ENCODE results near the gene BIRC2.

DNA sequence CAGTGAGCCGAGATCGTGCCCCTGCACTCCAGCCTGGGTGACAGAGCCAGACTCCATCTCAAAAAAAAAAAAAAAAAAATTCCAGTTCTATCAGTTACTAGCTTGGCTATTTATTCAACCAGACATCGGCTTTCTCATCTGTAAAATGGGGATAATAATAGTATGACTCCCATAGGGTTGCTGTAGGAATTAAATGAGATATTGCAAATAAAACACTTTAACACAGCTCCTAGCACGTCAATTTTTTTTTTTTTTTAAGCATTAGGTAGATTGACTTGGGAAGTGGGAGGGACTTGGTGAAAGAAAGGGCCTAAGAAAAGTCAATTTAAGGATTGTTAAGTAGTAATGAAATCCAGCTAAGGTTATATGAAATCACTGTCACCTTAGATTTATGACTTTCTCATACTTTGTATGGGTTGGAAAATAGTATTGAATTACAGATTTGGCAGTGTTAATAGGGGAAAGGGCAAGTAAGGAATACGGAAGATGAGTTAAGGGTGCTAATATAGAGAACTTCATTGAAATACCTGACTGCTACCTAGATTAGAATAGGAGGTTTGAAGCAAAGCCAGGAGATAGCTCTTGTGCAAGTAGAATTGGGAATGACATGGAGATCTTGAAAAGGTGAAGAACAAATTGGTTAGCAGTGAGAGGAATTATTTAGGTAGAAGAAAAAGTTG, 28.8 kb downstream of the BIRC2 start:
- TF ChIP-seq POLR2AphosphoS5 (IDR thresholded peaks at IDR 0.05; ENCODE audit: low read length): no peak
- TF ChIP-seq CBX3 (IDR thresholded peaks at IDR 0.05; ENCODE audit: borderline replicate concordance, low read depth): no peak
- no peak for TF ChIP-seq POLR2A (IDR thresholded peaks at IDR 0.05; ENCODE audit: low read depth, low read length)
- TF ChIP-seq MEF2A (IDR thresholded peaks at IDR 0.05; ENCODE audit: insufficient read depth, low read depth, low read length): no peak

Data from GM12878 (cell line).